Endothelial cell of umbilical vein (primary cell): ENCODE results near the gene HIGD2B.
"Not testable (repeated sequence)": the region's sequence is repeated elsewhere in the genome, so short reads cannot be mapped to it uniquely, and the experiment has no call there.

Experiments used
- EZH2 ChIP-seq: IDR thresholded peaks from 2 replicates; pipeline ENCODE4 v1.6.1; 2012; ENCODE audit warnings: borderline replicate concordance, low read depth, mild to moderate bottlenecking, moderate library complexity, low read length, inconsistent platforms; ENCODE audit not compliant: severe bottlenecking
- FOS ChIP-seq: IDR thresholded peaks from 2 replicates; pipeline ENCODE4 v1.6.1; 2011; ENCODE audit warnings: mild to moderate bottlenecking, low read length, moderate library complexity, borderline replicate concordance; ENCODE audit not compliant: insufficient read depth
- GATA2 ChIP-seq: IDR thresholded peaks from 2 replicates; pipeline ENCODE4 v1.7.0; 2011; ENCODE audit warnings: low read depth, mild to moderate bottlenecking, moderate library complexity, mixed read lengths, low read length; ENCODE audit not compliant: insufficient read length, insufficient read depth
- JUN ChIP-seq: IDR thresholded peaks from 2 replicates; pipeline ENCODE4 v1.6.1; 2011; ENCODE audit warnings: borderline replicate concordance, low read depth; ENCODE audit not compliant: insufficient read length, insufficient read depth
- MYC ChIP-seq: IDR thresholded peaks from one replicate; pipeline ENCODE4 v1.6.1; 2011; ENCODE audit warnings: mild to moderate bottlenecking, low read depth, low read length
- POLR2A ChIP-seq: IDR thresholded peaks from 2 replicates; pipeline ENCODE4 v1.6.1; 2012; ENCODE audit warnings: low read depth, mild to moderate bottlenecking, control low read depth, low read length
- POLR2AphosphoS5 ChIP-seq: IDR thresholded peaks from 2 replicates; pipeline ENCODE4 v1.6.1; 2012; ENCODE audit warnings: low read depth, mild to moderate bottlenecking, control low read depth, low read length, moderate library complexity; ENCODE audit not compliant: insufficient read depth
- TF ChIP-seq, protein P1 (sequence below), 2 donors: IDR thresholded peaks; 1 replicate in 1 of 2; 2 replicates in 1 of 2; pipeline ENCODE4 v1.5.1; 2011; ENCODE audit warnings: low read length in 2 of 2, mild to moderate bottlenecking in 2 of 2, moderate library complexity in 2 of 2, control low read depth in 1 of 2, inconsistent platforms in 1 of 2, low read depth in 1 of 2; ENCODE audit not compliant: insufficient read depth in 1 of 2; ENCODE audit errors: extremely low read depth in 1 of 2
- TF ChIP-seq, protein P2 (sequence below): IDR thresholded peaks from 2 replicates; pipeline ENCODE4 v1.6.1; 2011; ENCODE audit not compliant: insufficient read depth, insufficient read length

- TF ChIP-seq, protein P1, sequence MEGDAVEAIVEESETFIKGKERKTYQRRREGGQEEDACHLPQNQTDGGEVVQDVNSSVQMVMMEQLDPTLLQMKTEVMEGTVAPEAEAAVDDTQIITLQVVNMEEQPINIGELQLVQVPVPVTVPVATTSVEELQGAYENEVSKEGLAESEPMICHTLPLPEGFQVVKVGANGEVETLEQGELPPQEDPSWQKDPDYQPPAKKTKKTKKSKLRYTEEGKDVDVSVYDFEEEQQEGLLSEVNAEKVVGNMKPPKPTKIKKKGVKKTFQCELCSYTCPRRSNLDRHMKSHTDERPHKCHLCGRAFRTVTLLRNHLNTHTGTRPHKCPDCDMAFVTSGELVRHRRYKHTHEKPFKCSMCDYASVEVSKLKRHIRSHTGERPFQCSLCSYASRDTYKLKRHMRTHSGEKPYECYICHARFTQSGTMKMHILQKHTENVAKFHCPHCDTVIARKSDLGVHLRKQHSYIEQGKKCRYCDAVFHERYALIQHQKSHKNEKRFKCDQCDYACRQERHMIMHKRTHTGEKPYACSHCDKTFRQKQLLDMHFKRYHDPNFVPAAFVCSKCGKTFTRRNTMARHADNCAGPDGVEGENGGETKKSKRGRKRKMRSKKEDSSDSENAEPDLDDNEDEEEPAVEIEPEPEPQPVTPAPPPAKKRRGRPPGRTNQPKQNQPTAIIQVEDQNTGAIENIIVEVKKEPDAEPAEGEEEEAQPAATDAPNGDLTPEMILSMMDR (IDR thresholded peaks at IDR 0.05; ENCODE audit: extremely low read depth in 1 of 2, insufficient read depth in 1 of 2, low read depth in 1 of 2, low read length in 2 of 2), result not testable (repeated sequence)
- TF ChIP-seq EZH2, JUN, POLR2A, POLR2AphosphoS5, FOS, GATA2, MYC: not testable (repeated sequence)
- TF ChIP-seq, protein P2, sequence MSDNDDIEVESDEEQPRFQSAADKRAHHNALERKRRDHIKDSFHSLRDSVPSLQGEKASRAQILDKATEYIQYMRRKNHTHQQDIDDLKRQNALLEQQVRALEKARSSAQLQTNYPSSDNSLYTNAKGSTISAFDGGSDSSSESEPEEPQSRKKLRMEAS, result not testable (repeated sequence)
Measured at GRCh38 chr15:72728249-72728648, 42.3 kb upstream of the HIGD2B start.
